WI38 (cell line): ENCODE data around the gene RIT2.

Experiments used
- H3K4me3 ChIP-seq: 2 replicates; pipeline ENCODE4 v1.5.1; 2011; ENCODE audit warnings: low read depth, mild to moderate bottlenecking, control low read depth, low read length
- CTCF ChIP-seq: IDR thresholded peaks from 2 replicates; pipeline ENCODE4 v1.5.1; 2012; ENCODE audit warnings: low read depth, mild to moderate bottlenecking, control low read depth, low read length

Gene RIT2

GRCh38 chr18:43081396-43081795 lies 34.1 kb downstream of the RIT2 start:
- H3K4me3 ChIP-seq = no peak overlapping the region
- no peak for TF ChIP-seq CTCF

- no peak for TF ChIP-seq CTCF
- no peak overlapping the region for H3K4me3 ChIP-seq
These were observed 34.8 kb downstream of the RIT2 start for GRCh38 chr18:43080671-43081070.

- no peak for TF ChIP-seq CTCF
These were observed 36.1 kb downstream of the RIT2 start for GRCh38 chr18:43079422-43079821.

GRCh38 chr18:43078478-43079092 lies 36.9 kb downstream of the RIT2 start:
- no peak overlapping the region for H3K4me3 ChIP-seq
- no peak for TF ChIP-seq CTCF

More at GRCh38 chr18:43079422-43079821, 36.1 kb downstream of the RIT2 start:
- no peak overlapping the region for H3K4me3 ChIP-seq

- TF ChIP-seq CTCF = no peak
These were observed 37.8 kb downstream of the RIT2 start for GRCh38 chr18:43077510-43078308.

GRCh38 chr18:43073771-43074170 lies 41.7 kb downstream of the RIT2 start:
- no peak for TF ChIP-seq CTCF
- no peak overlapping the region for H3K4me3 ChIP-seq

More at GRCh38 chr18:43077510-43078308, 37.8 kb downstream of the RIT2 start:
- no peak overlapping the region for H3K4me3 ChIP-seq

GRCh38 chr18:43068781-43069180 lies 46.7 kb downstream of the RIT2 start:
- no peak overlapping the region for H3K4me3 ChIP-seq
- TF ChIP-seq CTCF = no peak
